ENCODE measurements around the gene PLOD1.
"Not testable (repeated sequence)": the region's sequence is repeated elsewhere in the genome, so short reads cannot be mapped to it uniquely, and the experiment has no call there.

The PLOD1 gene

DNA sequence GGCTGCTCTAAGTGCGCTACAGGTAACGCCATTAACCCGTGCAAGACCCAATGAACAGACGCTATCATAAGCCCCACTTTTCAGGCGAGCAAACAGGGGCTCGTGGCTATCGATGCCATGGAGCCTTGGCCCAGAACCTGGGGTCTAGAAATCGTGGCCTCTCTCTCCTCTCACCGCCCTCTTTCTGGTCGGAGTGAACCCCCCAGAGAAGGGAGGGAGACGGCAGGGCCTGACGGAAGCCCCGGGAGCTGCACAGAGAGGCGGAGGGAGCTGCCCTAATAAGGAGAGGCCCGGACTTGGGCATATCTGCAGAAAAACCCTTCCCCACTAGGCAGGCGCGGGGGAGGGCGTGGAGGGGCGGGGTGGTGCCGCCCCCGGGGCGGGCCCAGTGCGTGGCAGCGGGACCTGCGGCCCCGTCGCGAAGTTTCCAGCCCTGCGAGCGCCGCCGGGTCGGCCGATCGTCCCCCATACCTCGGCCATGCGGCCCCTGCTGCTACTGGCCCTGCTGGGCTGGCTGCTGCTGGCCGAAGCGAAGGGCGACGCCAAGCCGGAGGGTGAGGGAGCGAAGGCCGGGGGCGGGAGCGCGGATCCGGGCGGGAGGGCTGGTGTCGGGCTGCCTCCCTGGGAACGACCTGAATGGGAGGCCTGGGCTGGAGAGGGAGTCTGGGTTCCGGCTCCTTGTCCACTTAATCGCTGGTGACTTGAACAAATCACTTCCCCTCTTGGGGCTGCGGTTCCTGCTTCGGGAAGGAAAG lies at the start of gene PLOD1:
PLOD1 (plus strand) TSS at position 416 of the 755 bp plus-strand sequence; CDS start at position 479, 63 bp downstream.
- no peaks in the 10 kb centered on the region for H3K9me3 Mint-ChIP-seq (ENCODE audit: low read depth)
- H3K27ac Mint-ChIP-seq: no peak within 1 kb of the TSS
- H3K4me1 Mint-ChIP-seq (ENCODE audit: low read depth): no peaks in the 10 kb centered on the region
- no peaks in the 10 kb centered on the region for H3K36me3 Mint-ChIP-seq
- no peaks in the 10 kb centered on the region for H3K27me3 Mint-ChIP-seq
- H3K4me3 Mint-ChIP-seq: peak within 1 kb of the TSS; percentile 83

DNA sequence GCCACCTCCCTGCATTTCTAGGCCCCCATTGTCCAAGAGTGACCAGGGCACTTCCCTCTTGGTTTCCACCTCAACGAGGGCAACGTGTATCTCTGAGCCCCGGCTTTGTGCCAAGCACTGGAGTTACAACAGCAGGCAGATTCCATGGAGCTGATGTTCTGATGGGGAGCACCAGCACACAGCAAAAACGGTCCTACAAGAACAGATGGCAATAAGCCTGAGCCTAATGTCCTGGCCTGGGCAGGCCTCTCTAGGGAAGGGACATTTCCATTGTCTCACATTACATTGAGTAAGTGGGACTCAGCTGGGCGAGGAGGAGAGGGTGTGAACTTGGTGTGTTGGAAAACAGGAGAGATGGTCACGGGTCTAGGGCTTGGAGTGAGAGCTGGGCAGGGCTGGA lies 48.6 kb upstream of the PLOD1 start:
- H3K27ac Mint-ChIP-seq: no peak overlapping the region
- H3K36me3 Mint-ChIP-seq: no peaks in the 10 kb centered on the region
- H3K9me3 Mint-ChIP-seq (ENCODE audit: low read depth): no peaks in the 10 kb centered on the region
- peaks cover 1% of the 10 kb centered on the region for H3K27me3 Mint-ChIP-seq
- H3K4me1 Mint-ChIP-seq (ENCODE audit: low read depth): no peaks in the 10 kb centered on the region
- no peak overlapping the region for H3K4me3 Mint-ChIP-seq

- Mint-ChIP-seq H3K27ac (no peak overlapping the region), H3K4me3 (no peak overlapping the region), H3K9me3 (ENCODE audit: low read depth) (no peaks in the 10 kb centered on the region), H3K4me1 (ENCODE audit: low read depth) (no peaks in the 10 kb centered on the region), H3K27me3 (peaks cover 1% of the 10 kb centered on the region), H3K36me3 (no peaks in the 10 kb centered on the region)
Measured at GRCh38 chr1:11886986-11887665, 47.4 kb upstream of the PLOD1 start.

DNA sequence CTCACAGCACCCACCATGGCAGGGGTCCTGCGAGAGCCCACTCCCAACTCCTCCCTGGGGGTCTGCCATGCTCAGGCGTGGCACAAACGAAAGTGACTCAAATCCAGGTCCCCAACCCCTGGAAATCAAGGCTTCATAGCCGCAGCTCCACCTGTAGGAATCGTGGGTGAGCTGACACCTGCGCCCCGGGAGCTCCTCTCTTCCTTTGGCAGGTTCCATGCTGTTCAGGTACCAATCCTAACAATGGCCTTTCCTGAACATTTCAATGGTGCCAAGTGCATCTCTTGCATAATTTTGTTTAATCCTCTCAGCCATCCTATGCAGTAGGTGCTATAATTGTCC lies 46.9 kb upstream of the PLOD1 start:
- Mint-ChIP-seq H3K4me1 (ENCODE audit: low read depth) (no peaks in the 10 kb centered on the region), H3K4me3 (no peak overlapping the region), H3K27ac (no peak overlapping the region), H3K9me3 (ENCODE audit: low read depth) (no peaks in the 10 kb centered on the region), H3K36me3 (no peaks in the 10 kb centered on the region), H3K27me3 (peaks cover 1% of the 10 kb centered on the region)

- Mint-ChIP-seq H3K27ac (no peak overlapping the region), H3K27me3 (peaks cover 1% of the 10 kb centered on the region), H3K9me3 (ENCODE audit: low read depth) (no peaks in the 10 kb centered on the region), H3K4me3 (no peak overlapping the region), H3K36me3 (no peaks in the 10 kb centered on the region), H3K4me1 (ENCODE audit: low read depth) (no peaks in the 10 kb centered on the region)
Measured at GRCh38 chr1:11888206-11888876, 46.2 kb upstream of the PLOD1 start.

DNA sequence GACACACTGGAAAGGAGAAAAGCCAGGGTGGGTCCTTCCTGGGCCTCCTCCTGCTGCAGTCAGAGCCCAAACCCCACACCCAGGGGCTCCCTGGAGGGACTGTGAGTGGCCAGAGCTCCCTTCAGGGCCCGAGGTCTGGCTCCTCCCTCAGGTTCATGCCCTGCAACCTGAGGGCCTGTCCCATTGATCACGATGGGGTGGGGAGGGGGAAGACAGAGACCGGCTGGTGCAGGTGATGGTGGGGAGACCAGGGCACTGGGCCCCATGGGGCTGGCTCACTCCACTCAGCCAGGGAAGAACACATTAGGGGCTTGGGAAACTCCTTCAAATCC lies 45.7 kb upstream of the PLOD1 start:
- Mint-ChIP-seq H3K4me1 (ENCODE audit: low read depth) (no peaks in the 10 kb centered on the region), H3K36me3 (no peaks in the 10 kb centered on the region), H3K4me3 (no peak overlapping the region), H3K9me3 (ENCODE audit: low read depth) (no peaks in the 10 kb centered on the region), H3K27ac (no peak overlapping the region), H3K27me3 (peaks cover 2% of the 10 kb centered on the region)

GRCh38 chr1:11891433-11892186 lies 42.9 kb upstream of the PLOD1 start:
- Mint-ChIP-seq H3K36me3 (no peaks in the 10 kb centered on the region), H3K4me1 (ENCODE audit: low read depth) (no peaks in the 10 kb centered on the region), H3K27ac (no peak overlapping the region), H3K9me3 (ENCODE audit: low read depth) (no peaks in the 10 kb centered on the region), H3K4me3 (no peak overlapping the region), H3K27me3 (peaks cover 5% of the 10 kb centered on the region)

DNA sequence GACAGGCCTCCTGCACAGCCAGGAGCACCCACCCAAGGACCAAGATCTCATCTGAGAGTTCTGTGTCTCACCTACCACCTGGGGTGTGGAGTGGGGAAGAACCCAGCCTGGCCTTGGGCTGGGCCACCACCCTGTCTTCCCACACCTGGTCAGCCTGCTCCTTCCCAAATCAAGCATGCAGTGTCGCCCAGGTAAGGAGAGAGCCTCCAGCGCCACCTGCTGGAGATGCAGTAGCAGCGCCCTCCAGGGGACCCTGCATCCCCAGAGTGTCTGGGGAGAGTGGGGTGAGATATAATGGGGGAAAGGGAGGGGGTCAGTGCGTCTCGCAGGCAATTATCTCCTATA lies 40.6 kb upstream of the PLOD1 start:
- H3K27me3 Mint-ChIP-seq: peaks cover 12% of the 10 kb centered on the region
- H3K27ac Mint-ChIP-seq: no peak overlapping the region
- no peaks in the 10 kb centered on the region for H3K36me3 Mint-ChIP-seq
- H3K9me3 Mint-ChIP-seq (ENCODE audit: low read depth): no peaks in the 10 kb centered on the region
- no peak overlapping the region for H3K4me3 Mint-ChIP-seq
- no peaks in the 10 kb centered on the region for H3K4me1 Mint-ChIP-seq (ENCODE audit: low read depth)

DNA sequence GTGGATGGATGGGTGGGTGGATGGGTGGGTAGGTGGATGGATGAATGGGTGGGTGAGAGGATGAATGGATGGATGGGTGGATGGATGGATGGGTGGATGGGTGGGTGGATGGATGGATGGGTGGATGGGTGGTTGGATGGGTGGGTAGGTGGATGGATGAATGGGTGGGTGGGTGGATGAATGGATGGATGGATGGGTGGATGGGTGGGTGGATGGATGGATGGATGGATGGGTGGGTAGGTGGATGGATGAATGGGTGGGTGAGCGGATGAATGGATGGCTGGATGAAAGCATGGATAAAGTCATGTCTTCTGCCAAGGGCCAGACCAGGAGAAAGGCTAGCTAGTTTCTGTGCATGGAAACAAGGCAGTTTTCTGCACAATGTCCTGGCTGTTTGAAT lies 40.0 kb upstream of the PLOD1 start:
- not testable (repeated sequence) for H3K4me1 Mint-ChIP-seq (ENCODE audit: low read depth); H3K36me3 Mint-ChIP-seq; H3K27ac Mint-ChIP-seq; H3K9me3 Mint-ChIP-seq (ENCODE audit: low read depth); H3K4me3 Mint-ChIP-seq
- H3K27me3 Mint-ChIP-seq: peaks cover 16% of the 10 kb centered on the region

- Mint-ChIP-seq H3K4me1 (ENCODE audit: low read depth) (peaks cover 3% of the 10 kb centered on the region), H3K27me3 (peaks cover 20% of the 10 kb centered on the region), H3K9me3 (ENCODE audit: low read depth) (no peaks in the 10 kb centered on the region), H3K36me3 (no peaks in the 10 kb centered on the region), H3K27ac (no peak overlapping the region), H3K4me3 (no peak overlapping the region)
Measured at GRCh38 chr1:11898086-11898785, 36.3 kb upstream of the PLOD1 start.

DNA sequence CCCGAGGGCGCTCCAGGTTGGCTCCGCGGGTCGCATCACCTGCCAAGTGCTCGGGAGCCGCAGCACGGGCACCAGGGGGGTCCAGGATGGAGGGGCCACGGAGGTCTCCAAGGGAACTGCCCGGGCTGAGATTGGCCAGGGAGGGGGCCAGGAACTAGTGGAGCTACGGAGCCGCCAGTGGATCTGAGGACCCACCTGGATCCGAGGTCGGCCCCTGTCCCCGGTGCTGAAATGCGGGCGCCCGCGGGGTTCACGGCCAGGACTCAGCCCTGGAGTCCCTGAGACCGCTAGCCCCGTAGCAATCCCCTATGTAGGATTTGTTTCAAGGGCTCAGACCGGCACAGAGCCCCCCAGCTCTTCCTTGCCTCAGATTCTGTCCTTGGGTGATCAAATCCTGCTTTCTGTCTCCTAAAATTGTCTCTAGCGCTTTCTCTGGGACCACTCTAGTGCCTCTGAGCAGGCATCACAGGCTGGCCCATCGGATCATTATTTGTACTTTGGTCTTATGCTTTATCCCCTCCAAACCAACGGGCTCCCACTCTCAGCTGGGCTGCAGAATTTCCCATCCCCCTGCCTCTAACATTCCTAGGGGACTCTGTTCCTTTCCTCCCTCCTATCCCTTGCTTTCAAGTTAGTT lies 35.6 kb upstream of the PLOD1 start:
- H3K27me3 Mint-ChIP-seq: peaks cover 18% of the 10 kb centered on the region
- H3K4me1 Mint-ChIP-seq (ENCODE audit: low read depth): peaks cover 3% of the 10 kb centered on the region
- H3K27ac Mint-ChIP-seq: no peak overlapping the region
- H3K4me3 Mint-ChIP-seq: no peak overlapping the region
- no peaks in the 10 kb centered on the region for H3K9me3 Mint-ChIP-seq (ENCODE audit: low read depth)
- H3K36me3 Mint-ChIP-seq: no peaks in the 10 kb centered on the region

DNA sequence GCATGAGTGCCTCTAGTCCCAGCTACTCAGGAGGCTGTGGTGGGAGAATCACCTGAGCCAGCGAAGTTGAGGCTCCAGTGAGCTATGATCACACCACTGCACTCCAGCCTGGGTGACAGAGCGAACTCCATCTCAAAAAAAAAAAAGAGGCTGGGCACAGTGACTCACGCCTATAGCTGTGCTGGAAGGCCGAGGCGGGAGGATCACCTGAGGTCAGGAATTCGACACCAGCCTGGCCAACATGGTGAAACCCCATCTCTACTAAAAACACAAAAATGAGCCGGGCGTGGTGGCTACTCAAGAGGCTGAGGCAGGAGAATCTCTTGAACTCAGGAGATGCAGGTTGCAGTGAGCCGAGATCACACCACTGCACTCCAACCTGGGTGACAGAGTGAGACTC lies 33.1 kb upstream of the PLOD1 start:
- Mint-ChIP-seq H3K27me3 (peaks cover 17% of the 10 kb centered on the region), H3K4me1 (ENCODE audit: low read depth) (peaks cover 20% of the 10 kb centered on the region)
- not testable (repeated sequence) for H3K9me3 Mint-ChIP-seq (ENCODE audit: low read depth); H3K36me3 Mint-ChIP-seq; H3K4me3 Mint-ChIP-seq; H3K27ac Mint-ChIP-seq

- Mint-ChIP-seq H3K27ac (no peak overlapping the region), H3K9me3 (ENCODE audit: low read depth) (no peaks in the 10 kb centered on the region), H3K27me3 (peaks cover 9% of the 10 kb centered on the region), H3K4me3 (no peak overlapping the region), H3K36me3 (no peaks in the 10 kb centered on the region), H3K4me1 (ENCODE audit: low read depth) (peaks cover 30% of the 10 kb centered on the region)
Measured at GRCh38 chr1:11903210-11903609, 31.3 kb upstream of the PLOD1 start.

DNA sequence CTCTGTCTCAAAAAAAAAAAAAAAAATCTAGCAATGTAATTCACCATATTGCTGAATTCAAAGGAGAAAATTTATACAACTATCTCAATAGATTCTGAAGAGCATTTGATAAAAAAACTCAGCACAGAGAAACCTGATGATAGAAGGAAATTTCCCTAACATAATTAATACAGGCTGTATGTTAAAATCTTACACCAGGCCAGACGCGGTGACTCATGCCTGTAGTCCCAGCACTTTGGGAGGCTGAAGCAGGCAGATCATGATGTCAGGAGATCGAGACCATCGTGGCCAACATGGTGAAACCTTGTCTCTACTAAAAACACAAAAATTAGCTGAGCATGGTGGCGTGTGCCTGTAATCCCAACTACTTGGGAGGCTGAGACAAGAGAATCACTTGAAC lies 30.4 kb upstream of the PLOD1 start:
- not testable (repeated sequence) for H3K27ac Mint-ChIP-seq

More for the DNA sequence above, 30.4 kb upstream of the PLOD1 start:
- H3K4me3 Mint-ChIP-seq; H3K27me3 Mint-ChIP-seq; H3K9me3 Mint-ChIP-seq (ENCODE audit: low read depth); H3K36me3 Mint-ChIP-seq: not testable (repeated sequence)
- H3K4me1 Mint-ChIP-seq (ENCODE audit: low read depth): peaks cover 32% of the 10 kb centered on the region
